MM.1S (cell line): ENCODE measurements around the gene SHC3.

Experiments
- CTCF ChIP-seq: fragments of 300-600 bp; sonication (generic); IDR thresholded peaks from 2 replicates; pipeline ENCODE4 v1.5.1; 2016; ENCODE audit warnings: antibody characterized with exemption, low read length, mixed read lengths
- EZH2 ChIP-seq: fragments of 300-600 bp; sonication (generic); optimal IDR thresholded peaks from 2 replicates; pipeline ENCODE3; 2017; ENCODE audit warnings: low read depth, mild to moderate bottlenecking, antibody characterized with exemption, low read length, mixed read lengths

- TF ChIP-seq CTCF: no peak
- no peak for TF ChIP-seq EZH2
These were observed 129.0 kb downstream of the SHC3 start for GRCh38 chr9:89049646-89050045.
